NCI-H1417 treated with DMSO at 0.1 percent for 48 hours (cell line): Measurements from ENCODE around the gene FAM118A.
"Not testable (repeated sequence)": the region's sequence is repeated elsewhere in the genome, so short reads cannot be mapped to it uniquely, and the experiment has no call there.

Source experiments
- DNase-seq: peaks from one replicate; lab custom pipeline; 2025; lab: John Stamatoyannopoulos, UW

Gene FAM118A

DNA sequence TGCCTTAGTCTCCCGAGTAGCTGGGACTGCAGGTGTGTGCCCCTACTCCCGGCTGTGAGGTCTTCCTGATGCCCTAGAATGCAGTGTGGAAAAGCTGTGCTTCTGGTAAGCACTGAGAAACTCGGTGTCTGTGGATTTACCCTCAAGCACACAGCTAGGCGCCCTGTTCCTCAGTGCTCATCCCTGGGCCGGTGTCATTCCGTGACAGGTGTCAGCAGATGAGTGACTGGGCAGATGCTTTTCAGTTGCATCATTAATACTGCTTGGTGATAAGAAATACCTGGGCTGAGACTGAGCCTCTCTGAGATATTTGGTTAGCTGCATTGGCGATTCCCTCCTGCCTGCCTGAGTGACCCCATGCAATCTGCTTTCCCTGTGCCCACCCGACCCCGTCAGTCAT lies 21.8 kb downstream of the FAM118A start:
- no peak for DNase-seq

DNA sequence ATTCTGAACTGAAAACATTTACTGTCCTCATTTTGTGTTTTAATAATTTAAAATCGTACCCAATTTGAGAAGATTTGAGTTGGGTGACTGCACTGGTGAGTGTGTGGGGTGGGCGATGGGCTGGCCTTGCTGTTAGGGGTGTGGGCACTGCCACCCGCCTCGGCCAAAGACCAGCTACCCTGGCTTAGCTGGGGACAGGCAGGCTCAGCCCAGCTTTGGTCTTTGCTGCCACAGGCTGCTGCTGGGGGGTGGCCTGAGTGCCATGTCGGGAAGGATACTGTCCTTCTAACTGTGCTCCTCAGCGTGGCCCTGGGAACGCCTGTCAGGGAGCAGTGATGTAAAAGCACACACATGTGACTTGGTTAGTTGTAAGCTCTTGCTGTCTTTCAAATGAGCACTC lies 22.3 kb downstream of the FAM118A start:
- no peak for DNase-seq

DNA sequence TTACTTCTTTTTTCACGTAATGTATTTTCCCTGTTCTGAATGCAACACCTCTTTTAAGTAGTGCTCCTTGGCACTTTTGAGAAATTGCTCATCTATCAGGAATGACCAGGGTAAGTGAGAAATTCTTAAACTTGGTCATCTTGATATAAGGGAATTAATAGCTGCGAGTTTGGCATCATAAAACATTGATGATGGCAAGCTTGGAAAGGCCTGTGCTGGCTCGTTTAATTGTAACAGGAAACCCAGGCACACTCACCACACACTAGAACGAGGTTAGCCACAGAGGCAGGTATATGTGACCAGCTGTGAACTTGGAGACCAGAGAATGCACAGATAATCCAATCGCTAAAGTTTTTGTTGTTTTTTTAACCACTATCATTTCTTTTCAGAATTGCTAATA lies 24.3 kb downstream of the FAM118A start:
- DNase-seq = no peak

DNA sequence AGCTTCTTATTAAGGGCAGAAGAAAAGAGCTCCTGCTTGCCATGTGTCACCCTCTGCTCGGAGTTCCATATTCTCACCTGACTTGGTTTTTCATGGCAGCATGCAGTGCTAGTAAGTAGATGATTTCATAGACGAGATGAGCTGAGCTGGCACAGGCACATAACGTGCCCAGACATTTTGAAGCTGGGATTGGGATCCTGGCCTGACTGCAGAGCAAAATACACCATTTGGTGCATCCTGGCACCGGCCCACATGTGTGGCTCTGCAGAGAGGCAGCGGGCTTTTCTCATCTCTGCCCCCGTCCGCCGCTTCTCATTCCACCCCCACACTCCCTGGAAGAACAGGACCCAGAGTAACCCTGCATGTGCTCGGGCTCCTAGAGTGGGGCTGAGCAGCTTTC lies 24.8 kb downstream of the FAM118A start:
- no peak for DNase-seq

DNA sequence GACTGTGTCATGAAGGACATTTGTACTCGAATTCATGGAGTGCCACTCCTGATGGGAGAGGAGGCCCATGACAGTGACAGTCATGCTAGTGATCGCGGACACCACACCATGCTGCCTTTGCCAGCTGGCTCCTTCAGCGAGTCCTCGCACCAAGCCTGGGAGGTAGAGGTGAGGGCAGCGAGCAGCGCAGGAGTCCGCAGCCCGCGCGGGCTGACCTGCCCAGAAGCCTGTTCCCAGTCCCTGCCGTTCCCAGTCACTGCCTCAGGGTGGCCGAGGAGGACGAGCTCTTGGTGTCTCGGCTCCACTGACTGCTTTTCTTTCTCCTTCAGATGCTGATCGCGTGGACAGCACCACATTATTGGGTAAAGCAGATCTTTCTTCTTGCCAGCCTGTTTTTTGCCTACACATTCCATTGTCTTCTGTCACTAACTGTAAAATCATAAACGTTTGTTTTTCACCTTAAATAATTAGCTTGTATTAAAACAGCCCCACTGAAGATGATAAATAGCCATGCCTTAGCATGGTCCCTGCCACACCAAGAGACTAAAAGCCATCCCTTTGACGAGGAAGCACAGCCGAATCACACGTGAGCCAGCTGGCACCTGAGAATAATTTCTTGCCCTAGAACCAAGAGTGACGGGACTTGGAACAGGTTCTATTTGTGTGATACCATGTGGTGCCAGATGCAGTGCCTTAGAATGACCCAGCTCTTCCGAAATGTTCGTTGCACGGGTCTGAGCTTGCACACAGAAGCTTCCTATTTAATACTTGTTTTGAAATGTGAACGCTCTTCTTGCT lies 25.5 kb downstream of the FAM118A start:
- no peak for DNase-seq

DNA sequence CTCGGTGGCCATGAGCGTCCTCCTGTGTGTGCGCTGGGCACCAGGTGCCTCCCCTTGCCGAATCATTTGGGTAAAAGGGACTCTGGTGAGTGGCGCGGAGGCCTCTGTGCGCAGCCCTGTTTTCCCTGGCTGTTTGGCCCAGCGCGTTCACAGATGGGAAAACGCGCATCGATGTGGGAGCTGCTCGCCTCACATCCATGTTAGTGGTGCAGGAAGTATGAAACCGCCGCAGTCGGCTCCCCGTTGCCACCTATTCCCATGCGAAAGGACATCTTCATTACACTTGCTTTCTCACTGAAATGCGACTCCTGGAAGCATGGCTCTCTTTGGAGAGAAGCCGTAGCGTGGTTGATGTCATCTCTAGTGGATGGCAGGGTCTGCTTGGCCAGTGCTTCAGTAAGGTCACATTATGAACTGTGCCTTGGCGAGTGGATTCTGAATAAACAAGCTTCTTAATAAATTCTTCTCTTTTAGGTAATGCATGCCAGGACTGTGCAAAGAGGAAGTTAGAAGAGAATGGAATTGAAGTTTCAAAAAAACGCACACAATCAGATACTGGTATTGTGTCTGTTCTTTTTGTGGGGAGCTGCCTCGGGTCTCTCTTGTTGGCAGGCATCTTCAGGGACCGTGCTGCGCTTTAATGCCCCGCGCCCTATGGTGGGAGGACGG lies 26.3 kb downstream of the FAM118A start:
- no peak for DNase-seq

DNA sequence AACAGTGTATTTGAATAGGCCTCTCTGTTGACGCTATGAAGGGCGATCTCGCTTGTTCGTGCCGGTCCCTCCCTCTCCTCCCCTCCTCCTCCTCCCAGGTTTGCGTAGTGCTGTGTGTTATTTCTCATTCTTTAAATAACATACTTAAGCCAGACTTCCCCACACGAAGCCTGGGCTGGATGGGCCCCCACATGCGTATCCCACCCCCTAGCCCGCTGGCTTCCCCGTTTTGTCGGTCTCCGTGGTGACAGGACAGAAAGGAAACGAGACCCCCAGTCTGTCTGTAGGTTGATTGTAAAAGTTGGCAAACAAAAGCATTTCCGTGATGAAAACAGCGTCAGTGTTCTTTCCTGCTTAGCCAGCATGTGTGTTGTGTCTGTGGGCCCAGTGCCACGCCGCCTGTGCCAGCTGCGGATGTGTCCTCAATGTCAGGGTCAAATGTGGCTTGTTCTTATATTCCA lies 27.3 kb downstream of the FAM118A start:
- no peak for DNase-seq

DNA sequence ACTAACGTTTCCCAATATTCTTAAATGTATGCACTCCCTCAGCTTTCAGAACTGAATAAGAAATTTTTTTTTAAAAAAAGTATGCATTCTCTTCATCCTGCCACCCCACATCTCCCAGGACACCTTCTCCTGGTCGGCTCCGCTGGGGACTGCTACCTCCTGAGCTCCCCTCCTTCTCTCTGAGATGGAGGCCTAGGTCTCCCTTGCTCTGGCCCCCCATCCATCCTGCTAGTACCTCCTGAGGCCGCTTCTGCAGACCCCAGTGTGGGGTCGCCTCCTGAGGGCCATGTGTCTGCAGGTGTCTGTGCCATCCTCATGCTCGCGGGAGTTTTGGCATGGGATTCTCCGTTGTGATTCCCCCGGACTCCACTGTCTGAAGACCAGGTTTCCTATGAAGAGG lies 27.8 kb downstream of the FAM118A start:
- no peak for DNase-seq

DNA sequence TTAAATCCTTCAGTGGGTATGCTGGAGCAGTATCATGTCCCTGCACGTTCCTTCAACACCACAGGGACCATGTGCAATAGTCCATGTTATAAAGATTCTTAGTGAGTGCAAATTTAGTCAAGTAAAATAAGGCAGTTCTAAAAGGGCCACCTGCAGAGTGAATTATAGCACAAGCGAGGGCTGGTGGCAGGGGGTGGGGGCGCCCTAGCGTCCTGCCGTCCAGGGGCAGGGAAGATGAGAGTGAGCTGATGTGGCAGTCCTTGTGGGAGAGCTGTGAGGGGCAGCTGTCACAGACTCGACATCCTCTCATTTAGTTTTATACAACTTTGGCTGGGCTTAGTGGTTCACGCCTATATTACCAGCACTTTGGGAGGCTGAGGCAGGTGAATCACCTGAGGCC lies 29.1 kb downstream of the FAM118A start:
- DNase-seq = no peak

DNA sequence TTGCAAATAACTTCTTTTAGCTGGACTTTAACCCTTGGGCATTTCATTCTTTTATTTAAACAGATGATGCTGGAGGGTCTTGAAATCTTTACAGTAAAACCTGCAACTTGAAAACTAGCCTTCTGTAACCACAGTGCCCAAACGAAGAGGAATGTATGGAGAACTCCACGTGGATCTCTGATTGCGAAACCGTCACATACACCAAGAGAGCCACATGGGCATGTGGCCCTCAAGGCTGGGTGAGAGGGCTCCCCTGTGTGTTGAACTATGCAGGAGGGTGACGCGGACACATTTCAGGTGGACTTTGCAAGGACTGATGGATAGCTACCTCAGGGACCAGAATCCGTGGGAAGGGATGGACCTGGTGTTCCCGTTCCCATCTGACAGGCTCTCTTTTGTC lies 30.6 kb downstream of the FAM118A start:
- DNase-seq = no peak

DNA sequence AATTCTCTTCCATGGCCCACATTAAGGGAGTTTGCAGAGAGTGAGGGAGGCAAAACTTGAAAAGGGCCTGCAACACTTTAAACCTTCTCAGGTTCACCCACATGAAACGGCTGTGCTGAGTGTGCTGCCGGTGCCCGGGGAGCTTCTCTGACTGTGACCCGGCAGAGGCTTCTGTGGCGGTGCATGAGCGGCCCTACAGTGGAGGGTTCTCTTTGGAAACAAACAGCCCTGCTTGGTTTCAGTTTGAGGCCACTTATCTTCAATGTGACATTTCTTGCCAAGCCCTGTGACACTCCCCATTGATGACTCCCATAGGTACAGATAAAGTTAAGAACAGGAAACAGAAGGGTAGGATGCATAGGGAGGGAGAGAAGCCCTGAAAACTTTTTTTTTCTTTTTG lies 31.8 kb downstream of the FAM118A start:
- no peak for DNase-seq

DNA sequence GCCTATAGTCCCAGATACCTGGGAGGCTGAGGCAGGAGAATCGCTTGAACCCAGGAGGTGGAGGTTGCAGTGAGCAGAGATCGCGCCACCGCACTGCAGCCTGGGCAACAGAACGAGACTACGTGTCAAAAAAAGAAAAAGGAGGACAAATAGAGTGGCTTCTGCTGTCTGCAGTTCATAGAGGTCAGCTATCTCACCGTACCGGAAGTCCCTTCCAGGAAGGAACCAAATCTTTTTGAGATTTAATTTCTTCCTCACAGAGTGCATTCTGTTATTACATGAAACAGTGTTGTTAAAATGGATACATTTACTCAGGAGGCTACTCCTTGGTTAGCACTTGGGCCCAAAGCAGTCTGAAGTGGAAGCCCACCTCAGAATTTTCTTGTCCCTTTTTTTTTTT lies 33.4 kb downstream of the FAM118A start:
- DNase-seq = no peak

DNA sequence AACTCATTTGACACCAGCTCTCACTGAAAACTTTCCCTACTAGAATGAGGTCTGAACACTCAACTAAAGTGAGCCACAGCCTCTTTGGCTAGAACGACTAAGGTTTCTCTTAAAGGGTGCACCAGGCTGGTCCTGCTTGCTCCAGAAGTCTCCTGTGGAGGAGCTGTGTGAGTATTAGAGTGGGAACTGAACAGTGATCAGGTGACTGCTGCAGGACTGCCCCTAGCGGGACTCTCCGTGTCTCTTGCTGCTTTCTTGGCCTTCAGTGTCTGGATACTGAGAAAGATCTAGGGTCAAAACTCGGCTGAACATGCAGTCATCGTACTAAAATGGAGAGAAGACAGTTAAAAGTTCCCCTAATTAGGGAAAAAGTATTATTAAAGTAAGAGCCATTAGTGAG lies 34.6 kb downstream of the FAM118A start:
- no peak for DNase-seq

DNA sequence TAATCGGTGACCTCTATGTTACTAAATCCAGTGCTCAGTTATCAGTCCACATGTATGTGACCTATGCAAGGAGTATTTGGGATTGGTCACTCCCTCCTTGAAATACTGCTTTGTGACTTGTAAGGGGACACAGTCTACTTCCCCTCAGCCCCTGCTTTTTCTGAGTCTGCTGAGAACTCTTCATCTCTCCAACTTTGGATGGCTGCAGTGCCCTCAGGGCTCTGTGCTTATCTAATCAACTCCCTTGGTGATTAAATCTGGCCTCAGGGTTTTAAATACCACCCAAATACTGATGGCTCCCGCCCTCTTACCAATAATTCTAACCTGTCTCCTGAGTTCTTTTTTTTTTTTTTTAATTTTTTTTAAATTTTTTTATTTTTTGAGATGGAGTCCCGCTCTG lies 40.2 kb downstream of the FAM118A start:
- DNase-seq = no peak

DNA sequence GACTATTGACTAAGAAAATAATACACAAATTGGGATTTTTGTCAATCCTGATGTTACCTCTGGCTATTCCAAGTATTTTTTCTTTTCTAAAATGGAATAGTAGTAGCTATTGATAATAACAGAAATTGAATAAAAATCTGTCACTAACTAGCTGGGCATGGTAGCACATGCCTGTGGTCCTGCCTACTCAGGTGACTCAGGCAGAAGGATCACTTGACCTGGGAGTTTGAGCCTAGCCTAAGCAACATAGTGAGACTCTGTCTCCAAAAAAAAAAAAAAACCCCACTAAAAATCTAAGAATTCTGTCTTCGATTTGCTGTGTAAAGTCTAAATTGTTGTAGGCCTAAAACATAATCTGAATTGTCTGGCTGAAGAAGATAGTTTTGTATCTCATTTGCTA lies 42.2 kb downstream of the FAM118A start:
- no peak for DNase-seq

DNA sequence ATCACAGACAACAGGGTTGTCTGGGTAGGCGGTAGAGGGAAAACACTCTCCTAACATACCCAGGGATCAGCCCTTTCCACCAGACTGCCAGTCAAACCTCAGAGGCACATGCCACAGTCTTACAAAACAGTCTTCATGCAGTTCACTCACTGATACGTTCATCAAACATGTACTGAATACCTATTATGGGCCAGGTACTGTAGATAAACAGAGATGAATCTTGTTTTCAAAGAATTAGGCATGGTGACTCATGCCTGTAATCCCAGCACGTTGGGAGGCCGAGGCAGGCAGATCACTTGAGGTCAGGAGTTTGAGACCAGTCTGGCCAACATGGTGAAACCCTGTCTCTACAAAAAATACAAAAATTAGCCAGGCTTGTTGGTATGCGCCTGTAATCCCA lies 43.0 kb downstream of the FAM118A start:
- not testable (repeated sequence) for DNase-seq

DNA sequence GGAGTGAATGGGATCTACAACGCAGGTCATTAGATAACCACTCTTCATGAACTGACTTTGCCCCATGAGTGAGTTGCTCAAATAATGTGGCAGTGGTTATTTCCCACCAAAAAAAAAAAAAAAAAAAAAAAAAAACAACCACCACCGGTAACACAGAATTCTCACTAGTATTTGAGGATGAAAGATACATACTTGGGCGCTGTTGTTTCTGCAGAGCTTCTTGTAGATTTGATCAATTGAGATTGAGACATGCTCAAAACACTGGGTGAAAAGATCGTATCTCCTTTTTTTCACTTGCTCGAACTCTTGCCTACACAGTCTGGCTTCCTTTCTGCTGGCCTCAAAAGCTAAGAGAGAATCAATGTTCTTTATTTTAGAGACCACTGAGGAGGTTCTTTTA lies 44.1 kb downstream of the FAM118A start:
- DNase-seq = no peak

DNA sequence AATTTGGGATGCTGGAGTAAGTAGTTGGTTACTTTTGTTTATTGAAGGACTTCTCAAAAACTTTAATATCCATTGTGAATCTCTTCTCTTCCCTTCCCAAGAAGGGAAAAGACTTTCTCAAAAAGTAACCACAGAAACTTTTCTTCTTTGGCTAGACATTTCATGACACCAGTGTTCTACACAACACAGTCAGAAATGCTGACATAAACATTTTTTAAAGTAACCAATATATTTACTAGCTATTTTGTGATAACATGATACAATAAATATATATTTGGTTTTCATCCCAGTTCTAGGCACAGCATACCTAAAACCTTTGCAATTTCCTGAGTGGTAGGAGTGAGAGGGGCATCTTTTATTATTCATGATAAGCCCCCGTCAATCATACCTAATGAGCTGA lies 47.8 kb downstream of the FAM118A start:
- DNase-seq = no peak

DNA sequence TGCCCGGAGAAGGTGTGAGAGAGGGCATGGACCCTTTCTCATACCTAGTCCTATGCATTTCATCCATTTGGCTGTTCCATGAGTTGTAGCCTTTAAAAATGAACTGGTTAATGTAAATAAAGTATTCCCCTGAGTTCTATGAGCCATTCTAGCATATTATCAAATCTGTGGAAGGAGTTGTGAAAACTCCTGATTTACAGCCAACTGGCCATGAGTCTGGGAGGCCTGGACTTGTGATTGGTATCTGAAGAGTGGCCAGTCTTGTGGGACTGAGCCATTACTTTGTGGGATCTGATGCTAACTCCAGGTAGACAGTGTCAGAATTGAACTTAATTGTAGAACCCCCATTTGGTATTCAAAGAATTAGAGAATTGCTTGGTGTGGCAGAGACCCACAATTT lies 48.4 kb downstream of the FAM118A start:
- DNase-seq = no peak

DNA sequence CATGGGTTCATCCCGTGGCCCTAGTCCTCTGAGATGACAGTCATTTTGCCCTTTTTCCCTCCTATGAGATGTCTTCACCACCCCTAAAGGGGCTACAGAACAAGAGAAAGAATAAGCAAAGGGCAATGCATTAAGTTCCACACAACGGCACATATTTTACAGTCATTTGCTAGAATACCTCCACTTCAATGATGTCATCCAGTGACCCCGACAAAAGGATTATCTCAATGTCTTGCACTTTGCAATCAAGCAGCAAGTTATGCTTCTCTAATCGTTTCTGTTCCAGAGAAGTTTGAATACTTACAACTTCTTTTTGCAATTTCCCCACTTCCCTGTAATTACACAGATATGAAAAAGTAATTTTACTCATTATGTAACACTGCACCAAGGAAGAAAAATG lies 49.9 kb downstream of the FAM118A start:
- no peak for DNase-seq

DNA sequence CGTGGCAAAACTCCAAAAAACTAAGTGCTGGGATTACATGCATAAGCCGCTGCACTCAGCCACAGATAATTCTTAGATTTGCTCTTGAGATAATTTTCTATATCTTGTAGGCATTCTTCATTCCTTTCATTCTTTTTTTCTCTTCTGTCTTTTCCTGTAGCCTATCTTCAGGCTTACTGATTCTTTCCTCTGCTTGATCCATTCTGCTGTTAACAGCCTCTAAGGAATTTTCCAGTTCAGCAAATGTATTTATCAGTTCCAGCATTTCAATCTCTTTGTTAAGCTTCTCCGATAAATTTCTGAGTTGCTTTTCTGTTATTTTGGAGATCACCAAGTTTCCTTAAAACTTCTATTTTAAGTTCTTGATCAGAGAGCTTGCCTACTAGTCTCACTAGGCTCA lies 57.0 kb downstream of the FAM118A start:
- DNase-seq = no peak

DNA sequence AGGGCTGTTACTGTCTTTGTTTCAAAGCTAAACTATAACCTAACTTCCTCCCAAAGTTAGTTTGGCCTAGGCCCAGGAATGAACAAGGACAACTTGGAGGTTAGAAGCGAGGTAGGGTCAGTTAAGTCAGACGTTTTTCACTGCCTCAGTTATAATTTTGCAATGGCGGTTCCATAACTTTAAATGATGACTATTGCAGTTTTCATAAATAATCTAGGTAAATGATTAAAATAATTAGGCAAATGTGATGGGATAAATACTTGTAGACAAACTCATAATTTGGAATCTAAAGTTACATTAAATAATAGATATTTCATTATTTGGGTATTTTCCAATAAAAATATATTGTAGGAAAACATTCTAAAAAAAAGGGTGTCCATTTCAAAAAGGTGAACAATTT lies 63.9 kb downstream of the FAM118A start:
- DNase-seq = not testable (repeated sequence)

DNA sequence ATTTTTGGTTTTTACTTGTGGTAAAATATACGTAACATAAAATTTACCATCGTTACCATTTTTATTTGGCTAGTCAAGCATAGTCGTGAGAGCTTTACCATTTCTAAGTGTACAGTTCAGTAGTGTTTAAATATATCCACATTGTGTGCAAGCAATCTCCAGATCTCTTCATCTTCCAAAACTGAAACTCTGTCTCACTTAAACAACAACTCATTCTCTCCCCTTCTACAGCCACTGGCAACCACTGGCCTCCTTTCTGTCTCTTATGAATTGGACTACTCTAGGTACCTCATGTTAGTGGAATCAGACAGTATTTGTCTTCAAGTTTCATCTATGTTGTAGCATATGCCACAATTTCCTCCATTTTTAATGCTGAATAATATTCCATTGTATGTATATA lies 66.3 kb downstream of the FAM118A start:
- no peak for DNase-seq

DNA sequence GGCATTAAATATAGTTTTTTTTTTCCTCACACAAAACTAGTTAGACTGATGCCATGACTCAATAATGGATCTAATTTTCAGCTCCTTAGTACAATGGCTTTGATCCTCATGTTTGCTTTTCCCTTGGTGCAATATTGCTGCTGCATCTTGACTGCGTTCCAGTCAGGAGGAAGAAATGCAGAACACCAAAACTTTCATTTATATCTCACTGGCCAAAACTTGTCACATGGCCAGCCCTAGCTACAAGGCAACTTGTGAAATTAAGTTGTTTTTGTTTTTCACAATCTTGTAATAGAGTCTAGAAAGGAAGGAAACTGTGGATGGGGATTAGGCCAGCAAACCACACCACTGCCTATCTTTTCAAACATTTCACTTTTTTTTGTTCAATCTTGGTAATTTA lies 67.0 kb downstream of the FAM118A start:
- DNase-seq = no peak
